Stimulated activated CD4-positive, alpha-beta T cell treated with anti-CD3 and anti-CD28 coated beads, Interleukin-2, amount 100 ng/mL, for 48 hours (primary cell): ENCODE results near the gene FXR2.
A peak's percentile ranks its signal among the peaks of the same experiment; 100 is the strongest.
"Not testable (repeated sequence)": the region's sequence is repeated elsewhere in the genome, so short reads cannot be mapped to it uniquely, and the experiment has no call there.

Source experiments
- DNase-seq, 2 donors: peaks; one replicate each; pipeline ENCODE4 v3.0.0-alpha.2; 2020

FXR2 gene

DNA sequence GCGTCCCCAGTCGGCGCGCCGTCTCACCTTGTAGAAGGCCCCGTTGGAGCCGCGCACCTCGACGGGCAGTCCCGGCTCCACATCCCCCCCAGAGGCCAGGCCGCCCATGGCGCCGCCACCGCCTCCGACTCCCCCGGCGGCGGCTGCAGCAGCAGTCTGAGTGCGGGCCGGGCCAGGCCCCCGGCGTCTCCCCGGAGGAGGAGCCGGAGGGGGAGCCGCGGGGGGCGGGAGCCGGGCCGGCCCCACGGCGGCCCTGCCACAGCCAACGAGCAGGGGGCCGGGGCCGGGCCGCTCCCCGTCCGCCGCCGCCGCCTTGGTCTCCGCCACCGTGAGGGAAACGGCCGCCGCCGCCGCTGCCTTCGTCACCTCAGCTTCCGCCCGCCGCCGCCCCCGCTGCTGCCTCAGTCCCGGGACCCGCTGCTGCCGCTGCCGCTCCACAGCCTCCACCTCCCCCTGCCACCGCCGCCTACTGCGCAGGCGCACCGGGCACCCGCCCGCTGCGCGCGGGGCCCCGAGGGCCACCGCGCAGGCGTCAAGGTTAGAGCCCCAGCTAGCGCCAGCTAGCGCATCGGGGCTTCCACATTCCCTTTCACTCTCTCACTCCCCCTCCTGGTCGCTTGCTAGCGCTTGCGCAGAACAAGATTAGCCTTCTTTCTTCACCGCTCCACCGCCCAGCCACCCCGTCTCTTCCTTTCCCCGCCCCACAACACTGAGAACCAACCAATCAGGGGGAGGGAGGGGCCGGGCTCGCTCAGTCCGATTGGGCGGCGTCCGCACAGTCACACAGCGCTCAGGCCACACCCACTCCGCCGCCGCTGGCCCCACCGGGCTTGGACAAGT lies at the start of gene FXR2:
Gene FXR2 (minus strand): TSS at position 473 of the 840 bp plus-strand sequence. CDS start 365 bp downstream, at position 108.
- DNase-seq, result peak; percentile 97 to 98

DNA sequence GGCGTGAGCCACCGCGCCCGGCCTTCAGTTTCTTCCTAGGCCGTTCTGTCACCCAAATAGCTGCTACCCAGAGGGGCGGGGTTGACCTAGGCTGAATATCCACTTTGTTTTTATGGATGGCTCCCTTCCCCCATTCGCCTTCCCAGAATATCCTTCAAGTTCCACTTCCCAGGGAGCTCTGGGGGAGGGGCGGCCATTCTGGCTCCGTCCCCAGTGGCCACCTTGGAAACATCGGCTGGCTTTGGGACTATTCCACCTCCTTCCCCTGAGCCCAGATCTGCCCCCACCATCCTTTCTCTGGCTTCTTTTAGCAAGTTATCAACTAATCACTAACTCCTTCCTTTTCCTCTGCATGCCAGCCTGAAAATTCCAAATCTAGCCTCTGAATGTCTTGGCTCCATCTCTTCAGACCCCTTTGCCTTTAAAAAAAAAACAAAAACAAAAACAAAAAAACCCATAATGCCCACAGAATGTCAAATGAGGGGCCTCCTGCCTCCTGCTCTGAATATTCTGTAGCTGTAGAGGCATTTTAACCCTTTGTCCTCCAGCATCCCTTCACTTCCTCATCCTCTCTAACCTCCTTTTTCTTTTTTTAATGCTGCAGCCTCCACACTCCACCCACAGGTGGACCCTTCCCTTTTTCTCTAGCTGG lies 42.4 kb upstream of the FXR2 start:
- no peak for DNase-seq

DNA sequence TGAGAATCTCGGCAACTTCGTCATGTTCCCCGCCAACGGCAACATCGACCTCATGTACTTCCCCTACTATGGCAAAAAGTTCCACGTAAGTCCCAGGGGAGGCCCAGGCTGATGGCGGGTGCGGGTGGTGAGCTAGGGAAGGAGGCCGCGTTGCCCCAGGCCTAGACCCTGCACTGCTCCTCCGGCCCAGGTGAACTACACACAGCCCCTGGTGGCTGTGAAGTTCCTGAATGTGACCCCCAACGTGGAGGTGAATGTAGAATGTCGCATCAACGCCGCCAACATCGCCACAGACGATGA lies 40.8 kb upstream of the FXR2 start:
- no peak for DNase-seq

DNA sequence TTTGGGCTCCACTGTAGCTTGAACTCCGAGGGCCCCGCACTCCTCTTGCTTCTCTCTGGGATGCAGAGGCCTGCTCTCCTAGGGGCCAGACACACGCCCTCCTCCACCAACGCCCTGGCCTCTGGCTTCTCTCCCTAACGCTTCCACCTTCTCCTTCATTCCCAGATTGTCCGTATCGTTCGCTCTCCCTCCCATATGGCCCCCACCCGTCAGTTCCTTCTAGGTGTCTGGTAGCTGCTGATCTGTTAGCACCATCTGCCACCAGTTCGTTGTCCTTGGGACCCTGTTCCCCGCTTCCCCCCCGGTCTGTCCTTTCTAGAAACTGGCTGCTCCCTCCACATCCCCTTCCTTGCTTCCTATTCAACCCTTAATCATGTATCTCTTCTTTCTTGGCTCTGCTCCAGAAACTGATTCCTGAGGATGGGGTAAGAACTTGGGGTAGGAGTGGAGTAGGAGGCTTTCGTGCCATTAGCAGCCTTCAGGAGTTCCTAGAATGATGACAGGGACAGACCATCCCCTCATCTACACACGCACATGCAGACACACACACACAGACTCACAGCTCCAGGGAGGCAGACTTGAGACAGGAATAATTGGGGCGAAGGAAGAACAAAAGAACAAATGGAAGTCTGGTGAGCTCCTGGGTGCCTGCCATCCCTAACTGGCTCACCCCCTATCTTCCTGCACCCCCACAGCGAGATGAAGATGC lies 40.3 kb upstream of the FXR2 start:
- no peak for DNase-seq

DNA sequence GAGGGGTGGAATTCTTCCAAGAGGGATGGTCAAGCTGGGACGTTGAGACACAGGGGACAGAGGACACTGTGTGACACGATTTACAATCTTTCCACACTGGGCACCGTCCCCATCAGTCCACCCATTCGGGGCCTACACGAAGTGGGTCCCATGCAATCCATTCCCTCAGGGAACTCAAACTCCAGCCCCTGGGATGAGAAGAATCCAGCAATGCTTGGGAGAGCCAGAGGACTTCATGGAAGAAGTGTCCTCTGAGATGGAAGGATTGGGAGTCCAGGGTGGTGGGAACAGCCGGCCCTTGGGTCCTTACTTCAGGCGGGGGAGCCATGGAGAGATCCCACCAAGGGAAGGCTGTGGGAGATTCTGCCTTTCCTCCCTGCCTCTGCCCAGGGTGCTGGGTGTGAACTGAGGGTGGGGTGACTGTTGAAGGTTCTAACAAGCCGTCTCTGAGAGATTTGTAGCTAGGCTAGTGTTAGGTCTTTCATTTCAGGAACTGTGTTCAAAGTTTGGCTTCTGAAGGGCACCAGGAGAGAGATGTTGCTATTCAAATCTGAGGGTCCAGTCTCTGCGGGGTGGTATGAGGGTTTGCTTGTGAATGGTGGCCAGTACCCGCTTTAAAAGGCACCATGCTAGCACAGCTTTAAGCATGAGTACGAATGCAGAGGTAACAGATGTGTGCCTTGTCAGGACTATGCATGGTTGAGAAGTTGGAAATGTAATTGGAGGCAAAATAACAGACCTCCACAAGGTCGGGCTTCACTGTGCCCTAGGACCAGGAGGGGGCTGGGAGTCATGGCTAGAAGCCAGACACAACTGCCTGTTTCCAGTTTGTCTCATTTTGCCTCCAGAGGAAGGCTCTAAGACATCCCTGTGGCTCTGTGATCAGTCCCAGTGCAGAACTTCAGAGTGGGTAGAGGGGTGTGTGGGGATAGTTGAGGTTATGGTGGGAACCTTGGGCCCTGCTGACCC lies 38.0 kb upstream of the FXR2 start:
- DNase-seq, result no peak

DNA sequence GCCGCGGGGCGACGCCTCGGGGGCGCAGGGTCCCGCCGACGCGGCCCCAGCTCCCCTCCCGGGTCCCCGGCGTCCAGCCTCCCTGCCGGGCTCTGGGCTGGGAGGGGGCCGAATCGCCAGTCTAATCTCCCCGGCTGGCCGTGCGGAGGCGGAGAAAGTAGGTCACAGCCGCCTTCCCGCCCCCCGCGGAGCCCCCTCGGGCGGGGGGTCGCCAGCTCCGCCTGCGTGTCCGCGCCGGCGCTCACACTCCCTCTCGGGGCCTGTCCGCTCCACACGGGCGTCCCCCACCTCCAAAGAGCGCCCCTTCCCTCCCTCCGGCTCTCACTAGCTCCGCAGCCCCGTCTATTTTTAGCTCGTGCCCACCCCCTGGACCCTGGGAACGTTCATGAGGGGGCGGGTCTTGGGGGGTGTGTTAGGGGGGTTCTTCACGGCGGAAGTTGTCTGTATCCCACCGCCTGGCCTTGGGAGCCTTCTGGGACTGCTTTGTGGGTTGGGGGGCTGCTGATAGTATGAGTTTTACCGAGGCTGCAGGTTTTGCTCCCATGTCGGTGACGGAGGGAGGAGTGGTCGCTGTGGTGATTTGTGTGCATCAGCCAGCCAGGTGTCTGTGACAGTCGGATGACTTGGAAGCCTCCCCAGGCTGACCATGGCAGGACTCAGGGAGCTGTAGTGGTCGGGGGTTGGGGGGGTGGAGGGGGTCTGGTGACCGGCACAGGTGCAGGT lies 37.1 kb upstream of the FXR2 start:
- DNase-seq, result no peak

DNA sequence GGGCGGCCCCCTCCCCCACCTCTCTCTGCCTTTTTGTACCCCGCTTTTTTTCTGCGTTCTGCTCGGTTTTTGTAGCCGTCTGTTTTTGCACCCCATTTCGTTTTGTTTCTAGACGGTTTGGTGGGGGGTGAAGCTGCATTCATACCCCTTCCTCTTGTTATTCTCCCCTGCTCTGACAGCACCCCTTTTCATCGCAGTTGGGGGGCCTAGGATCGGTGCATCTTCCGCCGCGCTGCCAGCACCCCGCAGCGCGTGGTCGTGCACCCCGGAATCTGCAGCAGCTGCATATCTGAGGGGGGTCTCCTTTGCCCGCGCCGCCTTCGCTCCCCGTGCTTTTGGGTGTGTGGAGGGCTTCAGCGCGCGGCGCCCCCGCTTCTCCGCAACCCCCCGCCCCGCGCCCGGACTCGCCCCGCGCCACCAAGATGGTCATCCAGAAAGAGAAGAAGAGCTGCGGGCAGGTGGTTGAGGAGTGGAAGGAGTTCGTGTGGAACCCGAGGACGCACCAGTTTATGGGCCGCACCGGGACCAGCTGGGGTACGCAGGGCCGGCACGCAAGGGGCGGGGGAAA lies 36.5 kb upstream of the FXR2 start:
- no peak for DNase-seq

DNA sequence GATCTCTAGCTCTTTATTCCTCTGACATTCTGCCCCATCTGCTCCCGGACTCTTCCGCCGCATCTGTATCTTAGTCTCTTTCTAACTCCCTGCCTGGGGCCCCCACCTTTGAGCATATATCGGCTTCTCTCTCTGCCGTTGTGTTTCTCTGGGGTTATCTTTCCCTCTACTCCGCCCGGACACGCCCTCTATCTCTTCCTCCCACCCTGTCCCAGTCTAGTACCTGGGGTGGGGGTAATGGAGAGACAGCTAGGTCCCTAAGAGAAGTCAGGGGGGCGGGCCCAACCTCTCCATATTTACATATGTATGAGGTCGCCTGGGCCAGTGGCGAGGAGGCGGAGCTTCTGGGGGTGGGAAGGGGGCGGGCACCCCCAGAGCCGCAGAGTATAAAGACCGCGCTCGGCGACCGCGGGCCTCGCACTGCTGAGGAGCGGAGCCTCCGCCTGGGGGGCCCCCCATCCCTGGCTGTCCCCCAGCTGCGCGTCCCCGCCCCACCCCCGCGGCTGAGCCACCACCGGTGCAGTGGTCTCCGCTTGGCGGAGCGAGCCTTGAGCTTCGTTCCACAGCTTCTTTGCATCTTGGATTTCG lies 35.9 kb upstream of the FXR2 start, which contains the start of gene ATP1B2:
Gene ATP1B2 (plus strand): TSS at position 418 of the 588 bp plus-strand sequence. CDS start 593 bp downstream, outside the sequence.
- peak; percentile 49 to 53 for DNase-seq

DNA sequence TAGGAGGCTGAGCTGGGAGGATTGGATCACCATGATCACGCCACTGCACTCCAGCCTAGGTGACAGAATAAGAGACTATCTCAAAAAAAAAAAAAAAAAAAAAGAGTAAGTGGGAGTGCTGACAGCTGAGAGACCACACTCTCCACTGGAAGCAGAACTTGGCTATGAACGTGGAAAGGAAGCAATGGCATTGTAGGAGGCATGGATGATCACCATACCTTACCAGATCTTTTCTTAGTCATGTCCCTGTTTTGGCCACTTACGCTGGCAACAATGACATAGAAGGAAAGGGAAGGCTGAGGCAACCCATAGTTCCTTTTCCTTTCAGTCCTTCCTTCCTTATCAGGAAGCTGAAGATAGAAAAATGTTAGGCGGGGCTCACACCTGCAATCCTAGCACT lies 32.3 kb upstream of the FXR2 start:
- no peak for DNase-seq

DNA sequence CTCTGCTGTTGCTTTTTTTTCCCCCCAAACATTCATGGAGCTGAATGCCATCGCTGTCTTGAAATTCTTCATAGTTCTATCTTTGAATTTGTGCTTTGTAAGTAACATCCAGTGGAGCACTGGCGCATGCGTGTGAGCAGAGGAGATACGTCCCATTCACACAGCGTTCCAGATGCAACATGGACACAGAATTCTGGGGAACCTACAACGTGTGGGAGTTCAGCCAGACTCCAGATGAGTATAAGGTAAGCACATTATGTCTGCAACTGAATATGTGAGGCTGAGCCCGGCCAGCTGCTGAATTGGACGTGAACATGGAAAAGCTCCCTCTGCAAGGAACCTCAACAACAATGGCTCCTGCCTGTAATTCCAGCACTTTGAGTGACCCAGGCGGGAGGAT lies 31.8 kb upstream of the FXR2 start:
- DNase-seq, result no peak

DNA sequence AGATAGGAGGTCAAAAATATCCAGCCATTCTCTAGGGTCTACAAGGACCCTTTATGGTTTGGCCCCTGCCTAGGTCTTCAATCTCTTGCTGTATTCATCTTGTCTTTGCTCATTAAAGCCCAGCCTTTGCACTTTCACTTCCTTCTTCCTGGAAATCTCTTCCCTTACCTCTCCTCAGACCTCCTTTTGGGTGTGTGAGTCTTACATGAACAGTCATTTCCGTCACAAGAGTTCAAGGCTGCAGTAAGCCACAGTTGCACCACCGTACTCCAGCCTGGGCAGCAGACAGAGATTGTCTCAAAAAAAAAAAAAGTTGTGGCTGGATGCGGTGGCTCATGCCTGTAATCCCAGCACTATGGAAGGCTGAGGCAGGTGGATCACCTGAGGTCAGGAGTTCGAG lies 30.1 kb upstream of the FXR2 start:
- DNase-seq, result no peak

DNA sequence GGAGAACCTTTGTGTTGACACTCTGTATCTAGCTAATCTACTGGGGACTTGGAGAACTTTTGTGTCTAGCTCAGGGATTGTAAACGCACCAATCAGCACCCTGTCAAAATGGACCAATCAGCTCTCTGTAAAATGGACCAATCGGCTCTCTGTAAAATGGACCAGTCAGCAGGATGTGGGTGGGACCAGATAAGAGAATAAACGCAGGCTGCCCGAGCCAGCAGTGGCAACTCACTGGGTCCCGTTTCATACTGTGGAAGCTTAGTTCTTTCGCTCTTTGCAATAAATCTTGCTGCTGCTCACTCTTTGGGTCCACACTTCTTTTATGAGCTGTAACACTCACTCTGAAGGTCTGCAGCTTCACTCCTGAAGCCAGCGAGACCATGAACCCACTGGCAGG lies 26.9 kb upstream of the FXR2 start:
- not testable (repeated sequence) for DNase-seq

DNA sequence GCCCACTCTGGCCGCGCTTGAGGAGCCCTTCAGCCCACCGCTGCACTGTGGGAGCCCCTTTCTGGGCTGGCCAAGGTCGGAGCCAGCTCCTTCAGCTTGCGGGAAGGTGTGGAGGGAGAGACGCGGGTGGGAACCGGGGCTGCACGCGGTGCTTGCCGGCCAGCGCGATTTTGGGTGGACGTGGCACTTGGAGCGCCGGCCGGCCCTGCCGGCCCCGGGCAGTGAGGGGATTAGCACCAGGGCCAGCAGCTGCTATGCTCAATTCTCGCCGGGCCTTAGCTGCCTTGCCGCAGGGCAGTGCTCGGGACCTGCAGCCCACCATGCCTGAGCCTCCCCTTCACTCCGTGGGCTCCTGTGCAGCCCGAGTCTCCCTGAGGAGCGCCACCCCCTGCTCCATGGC lies 26.1 kb upstream of the FXR2 start:
- no peak for DNase-seq

DNA sequence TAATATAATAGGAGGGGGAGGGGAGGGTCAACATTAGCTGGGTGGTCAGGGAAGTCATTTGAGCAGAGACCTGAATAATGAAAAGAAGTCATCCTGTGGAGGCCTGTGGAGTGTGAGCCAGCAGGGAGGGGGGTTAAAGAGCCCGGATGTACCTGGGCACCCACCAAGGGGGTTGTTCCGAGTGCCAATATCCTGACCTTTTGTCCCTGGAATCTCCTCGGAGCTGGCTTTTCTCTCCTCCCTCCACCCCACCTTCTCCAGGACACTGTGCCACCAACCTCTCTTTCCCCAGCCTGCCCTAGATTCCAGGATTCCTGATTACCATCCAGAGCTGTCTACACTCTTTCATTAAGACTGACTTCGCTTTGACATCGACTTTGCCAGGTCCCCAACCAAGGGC lies 21.5 kb upstream of the FXR2 start:
- no peak for DNase-seq

DNA sequence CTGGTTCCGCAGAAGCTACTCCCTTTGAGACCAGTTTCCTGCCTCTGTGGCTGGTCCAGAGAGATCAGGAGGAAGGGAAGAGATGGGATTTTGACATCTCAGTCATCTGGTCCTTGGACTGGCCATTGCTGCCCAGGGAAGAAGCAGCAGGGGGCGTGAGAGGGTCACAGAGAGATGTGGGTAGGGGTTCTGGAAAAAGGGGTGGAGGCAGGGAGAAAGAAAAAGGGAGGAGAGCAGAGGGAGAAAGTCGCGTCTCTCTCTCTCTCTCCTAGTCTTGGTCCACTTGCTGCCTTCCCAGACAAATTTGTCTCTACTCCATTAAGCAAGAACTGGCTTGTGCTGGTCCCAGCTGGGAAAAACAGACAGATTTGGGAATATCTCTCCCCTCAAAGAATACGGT lies 19.7 kb upstream of the FXR2 start:
- peak in 1 of 2 donors; percentile 18 for DNase-seq

DNA sequence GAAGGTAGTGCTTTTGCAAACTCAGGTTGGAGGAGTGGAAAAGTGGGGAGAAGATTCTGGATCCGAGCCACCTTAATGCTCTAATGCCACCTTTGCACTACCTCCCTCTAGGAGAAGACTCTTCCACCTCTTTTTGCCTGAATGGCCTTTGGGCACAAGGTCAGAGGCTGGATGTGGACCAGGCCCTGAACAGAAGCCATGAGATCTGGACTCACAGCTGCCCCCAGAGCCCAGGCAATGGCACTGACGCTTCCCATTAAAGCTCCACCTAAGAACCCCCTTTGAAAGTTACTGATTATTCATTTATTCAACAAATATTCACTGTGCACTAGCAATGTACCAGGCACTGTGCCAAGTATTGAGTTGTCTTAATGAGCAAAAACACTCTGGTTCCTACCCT lies 18.4 kb upstream of the FXR2 start:
- DNase-seq, result no peak

DNA sequence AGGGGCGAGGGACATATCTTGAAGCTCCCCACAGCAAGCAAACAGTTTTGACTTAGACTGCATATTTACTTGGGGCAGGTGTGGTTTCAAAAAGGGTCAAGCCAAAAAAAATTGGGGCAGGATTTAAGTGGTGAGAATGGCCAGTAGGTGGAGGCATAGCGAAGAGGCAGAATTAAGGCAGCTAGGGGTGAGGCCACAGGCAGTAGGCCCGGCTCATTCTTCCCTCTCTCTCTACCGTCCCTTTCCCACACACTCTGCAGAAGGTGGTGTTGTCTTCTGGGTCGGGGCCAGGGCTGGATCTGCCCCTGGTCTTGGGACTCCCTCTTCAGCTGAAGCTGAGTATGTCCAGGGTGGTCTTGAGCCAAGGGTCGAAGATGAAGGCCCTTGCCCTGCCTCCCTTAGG lies 17.8 kb upstream of the FXR2 start:
- no peak for DNase-seq

DNA sequence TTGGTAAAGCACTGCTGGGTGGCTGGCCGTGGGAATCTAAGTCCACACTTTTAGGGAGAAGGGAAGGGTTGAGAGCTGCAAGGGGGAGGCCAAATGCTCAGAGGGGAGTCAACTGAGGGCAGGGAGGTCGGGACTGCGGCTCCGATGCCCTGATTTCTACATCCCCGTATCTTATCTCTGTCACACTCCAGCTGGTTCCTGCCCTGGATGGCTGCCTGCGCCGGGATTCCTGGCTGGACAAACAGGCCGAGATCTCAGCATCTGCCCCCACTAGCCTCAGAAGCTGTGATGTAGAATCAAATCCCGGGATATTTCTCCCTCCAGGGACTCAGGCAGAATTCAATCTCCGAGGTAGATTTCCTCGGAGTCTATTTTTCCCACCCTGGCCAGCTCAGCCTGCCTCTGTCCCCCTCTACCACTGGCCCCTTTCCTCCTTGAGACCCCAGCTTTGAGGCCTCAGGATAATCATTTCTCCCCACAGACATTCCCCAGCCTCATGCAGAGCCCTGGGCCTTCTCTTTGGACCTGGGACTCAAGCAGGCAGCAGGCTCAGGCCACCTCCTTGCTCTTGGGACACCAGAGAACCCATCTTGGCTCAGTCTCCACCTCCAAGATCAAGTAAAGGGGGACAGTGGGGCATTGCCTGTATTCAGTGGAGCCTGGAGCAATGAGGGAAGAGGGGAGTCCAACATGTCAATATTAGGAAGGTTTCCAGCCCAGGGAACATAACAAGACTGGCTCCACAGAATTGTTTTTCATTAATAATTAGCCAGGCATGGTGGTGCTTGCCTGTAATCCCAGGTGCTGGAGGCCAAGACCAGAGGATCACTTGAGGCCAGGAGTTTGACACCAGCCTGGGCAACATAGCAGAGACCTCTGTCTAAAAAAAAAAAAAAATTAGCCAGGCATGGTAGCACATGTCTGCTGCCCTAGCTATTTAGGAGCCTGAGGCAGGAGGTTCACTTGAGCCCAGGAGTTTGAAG lies 17.0 kb upstream of the FXR2 start:
- DNase-seq, result no peak

DNA sequence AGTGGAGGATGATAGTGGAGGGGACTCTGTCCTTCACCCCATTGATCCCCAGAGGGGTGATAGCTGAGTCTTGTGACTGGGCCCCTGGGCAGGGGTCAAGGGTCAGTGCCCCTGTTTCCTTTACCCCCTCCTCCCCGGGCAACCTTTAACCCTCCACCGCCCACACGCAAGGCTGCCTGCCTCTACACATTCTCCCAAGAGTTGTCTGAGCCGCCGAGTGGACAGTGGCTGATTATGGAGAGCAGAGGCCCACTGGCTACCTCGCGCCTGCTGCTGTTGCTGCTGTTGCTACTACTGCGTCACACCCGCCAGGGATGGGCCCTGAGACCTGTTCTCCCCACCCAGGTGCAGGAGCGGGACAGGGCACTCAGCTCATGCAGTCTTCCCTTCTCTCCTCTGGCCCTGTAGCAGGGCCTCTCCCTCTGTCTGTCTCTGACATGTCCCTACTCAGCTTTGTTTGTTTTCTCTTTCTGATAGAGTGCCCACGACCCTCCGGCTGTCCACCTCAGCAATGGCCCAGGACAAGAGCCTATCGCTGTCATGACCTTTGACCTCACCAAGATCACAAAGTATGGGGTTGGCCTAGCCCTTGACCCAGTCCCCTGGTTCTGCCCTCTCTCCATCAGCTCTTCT lies 15.4 kb upstream of the FXR2 start, which contains the start of gene SHBG:
Gene SHBG (plus strand): TSS at position 197 of the 633 bp plus-strand sequence. CDS start 38 bp downstream, at position 235.
- DNase-seq, result no peak
